G401.6 (cell line): Measurements from ENCODE around the gene GFY.
"Not testable (repeated sequence)": the region's sequence is repeated elsewhere in the genome, so short reads cannot be mapped to it uniquely, and the experiment has no call there.

Experiments
- FAIRE-seq: peaks from 2 replicates; lab custom pipeline; 2012; peaks lifted over from hg19 to GRCh38; lab: Jason Lieb, UNC

Gene GFY

GRCh38 chr19:49470615-49470978 is 45.4 kb downstream of the GFY start:
- no peak for FAIRE-seq

- FAIRE-seq: no peak
These were observed 47.7 kb downstream of the GFY start for GRCh38 chr19:49472936-49473335.

- not testable (repeated sequence) for FAIRE-seq
These were observed 48.3 kb downstream of the GFY start for GRCh38 chr19:49473501-49473867.

- no peak for FAIRE-seq
These were observed 48.8 kb downstream of the GFY start, which contains the start of gene FLT3LG for GRCh38 chr19:49473868-49474541. Gene FLT3LG (plus strand): TSS chr19:49474215. CDS start chr19:49474640, 425 bp downstream.

- FAIRE-seq: no peak
These were observed 49.3 kb downstream of the GFY start for GRCh38 chr19:49474542-49474924.

GRCh38 chr19:49475191-49475917 is 50.2 kb downstream of the GFY start:
- FAIRE-seq: no peak

DNA sequence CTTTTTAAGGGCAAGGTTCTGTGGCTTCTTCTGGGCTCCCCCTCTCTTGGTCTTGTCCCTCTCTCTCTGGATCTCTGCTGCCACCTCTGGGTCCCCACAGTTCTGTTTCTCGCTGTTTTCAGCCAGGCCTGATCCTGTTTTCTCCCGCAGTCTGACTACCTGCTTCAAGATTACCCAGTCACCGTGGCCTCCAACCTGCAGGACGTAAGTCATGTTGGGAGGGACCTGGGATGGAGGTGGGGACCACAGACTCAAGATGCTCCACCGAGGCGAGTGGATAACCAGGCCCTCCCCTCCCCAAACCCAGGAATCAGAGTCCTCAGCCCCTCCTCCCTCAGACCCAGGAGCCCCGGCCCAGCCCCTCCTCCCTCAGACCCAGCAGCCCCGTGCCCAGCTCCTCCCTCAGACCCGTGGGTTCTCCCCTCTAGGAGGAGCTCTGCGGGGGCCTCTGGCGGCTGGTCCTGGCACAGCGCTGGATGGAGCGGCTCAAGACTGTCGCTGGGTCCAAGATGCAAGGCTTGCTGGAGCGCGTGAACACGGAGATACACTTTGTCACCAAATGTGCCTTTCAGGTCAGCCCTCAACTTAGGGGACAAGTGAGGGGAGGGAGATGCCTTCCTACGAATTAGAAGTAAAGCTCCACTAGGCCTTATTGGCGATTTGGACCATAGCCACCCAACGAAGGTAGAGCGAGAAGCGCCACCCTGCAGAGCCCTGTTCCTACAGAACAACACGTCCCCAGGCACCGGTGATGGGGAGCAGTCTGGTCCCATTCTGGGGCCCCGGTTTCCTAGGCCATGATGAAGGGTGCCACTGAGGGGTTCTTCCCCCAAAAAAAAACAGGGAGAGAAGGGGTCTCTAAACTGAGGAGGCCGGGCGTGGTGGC is 51.0 kb downstream of the GFY start:
- FAIRE-seq: peak; percentile 80
